ENCODE data around the gene L3MBTL1. TPM values are rescaled to one million over a fixed set of nuclear protein-coding genes. Genes with fewer than 3 reads are reported as not detected.

The L3MBTL1 gene
- total RNA-seq: 6.0 and 7.4 TPM in 2 replicates

- intact Hi-C loops (cut with micrococcal nuclease): no loop called here
Measured at GRCh38 chr20:43507150-43508080, at the start of gene L3MBTL1. Gene L3MBTL1, plus strand, starts transcription at chr20:43507697. Its CDS starts 5,807 bp downstream, at chr20:43513504.

- intact Hi-C loops (cut with micrococcal nuclease): loop anchor here (2.0 to 5.0 kb wide), 4 partner anchors 1019 to 1841 kb away; partner anchors contain the start of genes CHD6, STK4 and TTPAL
Measured at GRCh38 chr20:43458422-43458924, 49.0 kb upstream of the L3MBTL1 start.

- intact Hi-C loops (cut with micrococcal nuclease): loop anchor here (2.0 to 5.0 kb wide), 4 partner anchors 1018 to 1842 kb away; partner anchors contain the start of genes CHD6, STK4 and TTPAL
Measured at GRCh38 chr20:43459022-43459942, 48.2 kb upstream of the L3MBTL1 start.

GRCh38 chr20:43460172-43460829 lies 47.2 kb upstream of the L3MBTL1 start:
- intact Hi-C loops (cut with micrococcal nuclease): no loop called here

GRCh38 chr20:43460830-43461200 lies 46.7 kb upstream of the L3MBTL1 start:
- intact Hi-C loops (cut with micrococcal nuclease): no loop called here

GRCh38 chr20:43461894-43462659 lies 45.4 kb upstream of the L3MBTL1 start:
- intact Hi-C loops (cut with micrococcal nuclease): no loop called here

GRCh38 chr20:43462660-43463526 lies 44.6 kb upstream of the L3MBTL1 start:
- intact Hi-C loops (cut with micrococcal nuclease): no loop called here

- intact Hi-C loops (cut with micrococcal nuclease): no loop called here
Measured at GRCh38 chr20:43463527-43464218, 43.8 kb upstream of the L3MBTL1 start.

- intact Hi-C loops (cut with micrococcal nuclease): no loop called here
Measured at GRCh38 chr20:43464219-43464790, 43.2 kb upstream of the L3MBTL1 start.

- intact Hi-C loops (cut with micrococcal nuclease): no loop called here
Measured at GRCh38 chr20:43465625-43465943, 41.9 kb upstream of the L3MBTL1 start.

- intact Hi-C loops (cut with micrococcal nuclease): no loop called here
Measured at GRCh38 chr20:43467589-43467988, 39.9 kb upstream of the L3MBTL1 start.

GRCh38 chr20:43472671-43473380 lies 34.7 kb upstream of the L3MBTL1 start:
- intact Hi-C loops (cut with micrococcal nuclease): no loop called here

- intact Hi-C loops (cut with micrococcal nuclease): no loop called here
Measured at GRCh38 chr20:43473381-43473704, 34.2 kb upstream of the L3MBTL1 start.

GRCh38 chr20:43477193-43477592 lies 30.3 kb upstream of the L3MBTL1 start:
- intact Hi-C loops (cut with micrococcal nuclease): no loop called here

GRCh38 chr20:43477619-43478018 lies 29.9 kb upstream of the L3MBTL1 start:
- intact Hi-C loops (cut with micrococcal nuclease): no loop called here

- intact Hi-C loops (cut with micrococcal nuclease): no loop called here
Measured at GRCh38 chr20:43490038-43490437, 17.5 kb upstream of the L3MBTL1 start.

- intact Hi-C loops (cut with micrococcal nuclease): no loop called here
Measured at GRCh38 chr20:43492101-43492500, 15.4 kb upstream of the L3MBTL1 start.

- intact Hi-C loops (cut with micrococcal nuclease): no loop called here
Measured at GRCh38 chr20:43495388-43495787, 12.1 kb upstream of the L3MBTL1 start.

Measured in T-helper 1 cell treated with Interleukin-12 subunit alpha and Interleukin-12 subunit beta and Interleukin-4 antibody, amounts not matched to agents 30 ng/mL and 1 ng/mL, for 36 hours (primary cell).